GM19099 (cell line): Measurements from ENCODE around the gene EMP3.

ENCODE experiments used
- POLR2A ChIP-seq: IDR thresholded peaks from 3 replicates; pipeline ENCODE4 v1.6.1; 2011; ENCODE audit warnings: low read depth; ENCODE audit not compliant: insufficient read length; ENCODE audit errors: extremely low read depth

Gene EMP3

GRCh38 chr19:48308631-48309586 is 16.4 kb upstream of the EMP3 start:
- no peak for TF ChIP-seq POLR2A

- TF ChIP-seq POLR2A = no peak
Measured at GRCh38 chr19:48310227-48310626, 15.1 kb upstream of the EMP3 start.

- no peak for TF ChIP-seq POLR2A
Measured at GRCh38 chr19:48311384-48311783, 14.0 kb upstream of the EMP3 start.

GRCh38 chr19:48315712-48316111 is 9.6 kb upstream of the EMP3 start:
- TF ChIP-seq POLR2A = no peak

- TF ChIP-seq POLR2A = no peak
Measured at GRCh38 chr19:48318286-48318987, 6.9 kb upstream of the EMP3 start.

GRCh38 chr19:48319647-48320541 is 5.5 kb upstream of the EMP3 start:
- no peak for TF ChIP-seq POLR2A

- TF ChIP-seq POLR2A = no peak
Measured at GRCh38 chr19:48321372-48321621, 4.1 kb upstream of the EMP3 start.

- peak; percentile 90 for TF ChIP-seq POLR2A
Measured at GRCh38 chr19:48321622-48322591, 3.4 kb upstream of the EMP3 start.

- TF ChIP-seq POLR2A = no peak
Measured at GRCh38 chr19:48329167-48329891, 4.0 kb downstream of the EMP3 start.

GRCh38 chr19:48330012-48330681 is 4.8 kb downstream of the EMP3 start:
- TF ChIP-seq POLR2A = no peak

GRCh38 chr19:48332351-48332661 is 7.0 kb downstream of the EMP3 start:
- no peak for TF ChIP-seq POLR2A

- TF ChIP-seq POLR2A = peak; percentile 65
Measured at GRCh38 chr19:48332662-48333466, 7.5 kb downstream of the EMP3 start.
